GM23338 (cell line): ENCODE data around the gene NID2. TPM values are rescaled to one million over a fixed set of nuclear protein-coding genes. Genes with fewer than 3 reads are reported as not detected.

Source experiments
- ATAC-seq: fragments of 200-7000 bp; cut with Tn5 transposase; 3 replicates; pipeline ENCODE4 v1.9.1; 2020
- DNase-seq: peaks from one replicate; pipeline ENCODE4 v3.0.0-alpha.2; 2015; ENCODE audit warnings: low spot score
- H2AFZ ChIP-seq: fragments of 200-600 bp; sonication (generic); 2 replicates; pipeline ENCODE4 v1.8.0; 2016; ENCODE audit warnings: antibody characterized with exemption, mild to moderate bottlenecking, moderate library complexity
- H3F3A ChIP-seq: fragments of 200-600 bp; sonication (generic); replicated peaks from 2 replicates; pipeline ENCODE4 v1.8.0; 2017; ENCODE audit warnings: antibody characterized with exemption, mixed run types, low read depth
- H3K27ac ChIP-seq: fragments of 200-600 bp; sonication (generic); 2 replicates; pipeline ENCODE4 v1.6.1; 2016; ENCODE audit warnings: low read depth
- H3K27me3 ChIP-seq: fragments of 200-600 bp; sonication (generic); 2 replicates; pipeline ENCODE4 v1.8.0; 2016; ENCODE audit warnings: mild to moderate bottlenecking, mixed run types, moderate library complexity; ENCODE audit not compliant: insufficient read depth
- H3K36me3 ChIP-seq: fragments of 200-600 bp; sonication (generic); 2 replicates; pipeline ENCODE4 v1.8.0; 2016; ENCODE audit warnings: mild to moderate bottlenecking; ENCODE audit not compliant: insufficient read depth
- H3K4me1 ChIP-seq: fragments of 200-600 bp; sonication (generic); 2 replicates; pipeline ENCODE4 v1.8.0; 2016; ENCODE audit warnings: mild to moderate bottlenecking, moderate library complexity; ENCODE audit not compliant: insufficient read depth
- H3K4me2 ChIP-seq: fragments of 200-600 bp; sonication (generic); 2 replicates; pipeline ENCODE4 v1.7.1; 2017; ENCODE audit warnings: mixed run types
- H3K4me3 ChIP-seq: fragments of 200-600 bp; sonication (generic); 2 replicates; pipeline ENCODE4 v1.6.1; 2016; ENCODE audit warnings: mixed run types
- H3K79me2 ChIP-seq: fragments of 200-600 bp; sonication (generic); replicated peaks from 2 replicates; pipeline ENCODE4 v1.8.0; 2017; ENCODE audit warnings: mild to moderate bottlenecking; ENCODE audit not compliant: insufficient read depth
- H3K9me2 ChIP-seq: fragments of 200-600 bp; sonication (generic); 2 replicates; pipeline ENCODE4 v1.8.0; 2017; ENCODE audit not compliant: insufficient read depth
- H4K20me1 ChIP-seq: fragments of 200-600 bp; sonication (generic); replicated peaks from 2 replicates; pipeline ENCODE4 v1.8.0; 2017; ENCODE audit warnings: mild to moderate bottlenecking; ENCODE audit not compliant: insufficient read depth
- H3K27ac Mint-ChIP-seq: 2 replicates; pipeline ENCODE4 v1.8.0; 2020; ENCODE audit warnings: inconsistent platforms, mild to moderate bottlenecking, moderate library complexity, mixed read lengths
- H3K27me3 Mint-ChIP-seq: 3 replicates; pipeline ENCODE4 v1.8.0; 2022; ENCODE audit warnings: low read depth, mild to moderate bottlenecking, moderate library complexity, mixed read lengths, inconsistent platforms; ENCODE audit not compliant: insufficient read depth, poor library complexity
- H3K36me3 Mint-ChIP-seq: 3 replicates; pipeline ENCODE4 v1.8.0; 2021; ENCODE audit warnings: low read depth, mild to moderate bottlenecking, inconsistent platforms, moderate library complexity, mixed read lengths
- H3K4me1 Mint-ChIP-seq: 3 replicates; pipeline ENCODE4 v1.8.0; 2020; ENCODE audit warnings: mild to moderate bottlenecking, inconsistent platforms, mixed read lengths
- H3K4me3 Mint-ChIP-seq: 3 replicates; pipeline ENCODE4 v1.8.0; 2021; ENCODE audit warnings: moderate library complexity, mild to moderate bottlenecking, inconsistent platforms, mixed read lengths
- H3K9me3 Mint-ChIP-seq: 3 replicates; pipeline ENCODE4 v1.8.0; 2020; ENCODE audit warnings: moderate library complexity, mild to moderate bottlenecking, inconsistent platforms, mixed read lengths
- CREB1 ChIP-seq: fragments of 250-450 bp; sonication (Bioruptor Pico); IDR thresholded peaks from 2 replicates; pipeline ENCODE4 v1.5.0; 2020; ENCODE audit warnings: low read depth, mild to moderate bottlenecking, moderate library complexity
- EZH2 ChIP-seq: fragments of 200-600 bp; sonication (generic); IDR thresholded peaks from one replicate; pipeline ENCODE4 v1.8.0; 2017; ENCODE audit warnings: antibody characterized with exemption, mild to moderate bottlenecking, low read depth; ENCODE audit not compliant: unreplicated experiment
- EZH2phosphoT487 ChIP-seq: fragments of 200-600 bp; sonication (generic); IDR thresholded peaks from one replicate; pipeline ENCODE4 v1.8.1; 2018; ENCODE audit warnings: antibody characterized with exemption; ENCODE audit not compliant: unreplicated experiment
- JUNB ChIP-seq: IDR thresholded peaks from one replicate; pipeline ENCODE4 v1.6.1; 2016; ENCODE audit warnings: antibody characterized with exemption; ENCODE audit not compliant: unreplicated experiment
- NANOG ChIP-seq: IDR thresholded peaks from 2 replicates; pipeline ENCODE4 v1.6.1; 2016; ENCODE audit warnings: antibody characterized with exemption, borderline replicate concordance
- POLR2AphosphoS5 ChIP-seq: IDR thresholded peaks from 2 replicates; pipeline ENCODE4 v1.6.1; 2016; ENCODE audit warnings: antibody characterized with exemption, low read depth
- STAT1 ChIP-seq: IDR thresholded peaks from one replicate; pipeline ENCODE4 v1.6.1; 2016; ENCODE audit warnings: antibody characterized with exemption; ENCODE audit not compliant: unreplicated experiment
- ZNF114 ChIP-seq: fragments of 250-450 bp; sonication (Bioruptor Pico); IDR thresholded peaks from 2 replicates; pipeline ENCODE4 v1.5.0; 2020; ENCODE audit warnings: mild to moderate bottlenecking, moderate library complexity
- ZNF331 ChIP-seq: fragments of 250-450 bp; sonication (Bioruptor Pico); IDR thresholded peaks from 2 replicates; pipeline ENCODE4 v1.5.0; 2020; ENCODE audit warnings: low read depth, mild to moderate bottlenecking, moderate library complexity
- polyA plus RNA-seq: library from polyadenylated mRNA; unstranded; fragments of >200 nt; fragmentation: Nextera tagmentation; extraction: Ambion mirVana; gene quantifications from 2 replicates; pipeline ENCODE4 v1.2.1, GENCODE V29; 2016
- total RNA-seq: library from RNA; depleted of rRNA; stranded (reverse); fragments of >200 nt; shearing (Covaris generic); gene quantifications from 2 replicates; pipeline ENCODE4 v1.2.3, GENCODE V29; 2014
- TF ChIP-seq, protein P1 (sequence below): IDR thresholded peaks from 2 replicates; pipeline ENCODE4 v1.6.1; 2016; ENCODE audit warnings: antibody characterized with exemption
- TF ChIP-seq, protein P2 (sequence below), 2 experiments: fragments of 200-600 bp in 1 of 2; sonication (generic) in 1 of 2; conservative IDR thresholded peaks; 2 replicates each; pipeline versions ENCODE4 v1.5.1 to v1.6.1; 2016 to 2017; ENCODE audit warnings: antibody characterized with exemption in 2 of 2, low read depth in 2 of 2, mild to moderate bottlenecking in 2 of 2, moderate library complexity in 1 of 2
- TF ChIP-seq, protein P3 (sequence below): IDR thresholded peaks from one replicate; pipeline ENCODE4 v1.6.1; 2018; ENCODE audit warnings: antibody characterized with exemption; ENCODE audit not compliant: unreplicated experiment
- TF ChIP-seq, protein P4 (sequence below): fragments of 250-450 bp; sonication (Bioruptor Pico); IDR thresholded peaks from 2 replicates; pipeline ENCODE4 v1.5.0; 2020; ENCODE audit warnings: mild to moderate bottlenecking, moderate library complexity

The NID2 gene
- total and polyA plus RNA-seq, 2 experiments from 2014 or later, result 4.3 to 10.4 TPM

DNA sequence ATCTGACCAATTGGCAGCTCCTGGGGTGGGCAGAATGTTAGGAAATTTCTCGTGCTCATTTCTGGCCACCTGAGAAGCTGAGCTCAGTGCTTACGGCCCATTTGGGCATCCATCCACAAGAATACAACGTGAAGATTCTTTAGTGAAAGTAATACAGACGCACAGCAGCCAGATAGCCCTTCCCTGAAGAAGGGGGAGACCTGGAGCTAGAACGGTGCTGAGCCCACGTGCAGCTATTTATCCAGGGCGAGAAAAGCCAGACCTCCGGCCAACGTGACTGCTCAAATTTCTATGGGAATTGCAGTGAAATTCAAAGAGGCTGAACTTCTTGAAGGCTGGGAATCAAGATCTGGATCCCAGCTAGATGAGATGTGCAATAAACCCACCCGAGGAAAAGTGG is 20.7 kb downstream of the NID2 start:
- no peaks in the 10 kb centered on the region for H3K36me3 Mint-ChIP-seq
- H3K4me1 Mint-ChIP-seq, result peaks cover 19% of the 10 kb centered on the region
- no peak overlapping the region for H3K4me3 ChIP-seq
- H3K27ac ChIP-seq, result no peak overlapping the region
- no peaks in the 10 kb centered on the region for H3K79me2 ChIP-seq
- no peaks in the 10 kb centered on the region; the same call in 2 of the 3 replicates for H3K9me3 Mint-ChIP-seq
- H3K27ac Mint-ChIP-seq, result no peak overlapping the region
- no peaks in the 10 kb centered on the region for H3K36me3 ChIP-seq
- no peaks in the 10 kb centered on the region for H3K27me3 ChIP-seq
- DNase-seq (no peak), ATAC-seq (no peak)
- H2AFZ ChIP-seq, result no peak overlapping the region
- H3K4me1 ChIP-seq, result no peaks in the 10 kb centered on the region
- H3K9me2 ChIP-seq, result no peaks in the 10 kb centered on the region
- peaks cover 6% of the 10 kb centered on the region for H3K27me3 Mint-ChIP-seq
- H3K4me2 ChIP-seq, result no peak overlapping the region
- H3F3A ChIP-seq, result no peaks in the 10 kb centered on the region
- H4K20me1 ChIP-seq, result no peaks in the 10 kb centered on the region
- TF ChIP-seq, protein P1, sequence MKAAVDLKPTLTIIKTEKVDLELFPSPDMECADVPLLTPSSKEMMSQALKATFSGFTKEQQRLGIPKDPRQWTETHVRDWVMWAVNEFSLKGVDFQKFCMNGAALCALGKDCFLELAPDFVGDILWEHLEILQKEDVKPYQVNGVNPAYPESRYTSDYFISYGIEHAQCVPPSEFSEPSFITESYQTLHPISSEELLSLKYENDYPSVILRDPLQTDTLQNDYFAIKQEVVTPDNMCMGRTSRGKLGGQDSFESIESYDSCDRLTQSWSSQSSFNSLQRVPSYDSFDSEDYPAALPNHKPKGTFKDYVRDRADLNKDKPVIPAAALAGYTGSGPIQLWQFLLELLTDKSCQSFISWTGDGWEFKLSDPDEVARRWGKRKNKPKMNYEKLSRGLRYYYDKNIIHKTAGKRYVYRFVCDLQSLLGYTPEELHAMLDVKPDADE, result no peak
- no peak for TF ChIP-seq EZH2phosphoT487
- TF ChIP-seq, protein P2, sequence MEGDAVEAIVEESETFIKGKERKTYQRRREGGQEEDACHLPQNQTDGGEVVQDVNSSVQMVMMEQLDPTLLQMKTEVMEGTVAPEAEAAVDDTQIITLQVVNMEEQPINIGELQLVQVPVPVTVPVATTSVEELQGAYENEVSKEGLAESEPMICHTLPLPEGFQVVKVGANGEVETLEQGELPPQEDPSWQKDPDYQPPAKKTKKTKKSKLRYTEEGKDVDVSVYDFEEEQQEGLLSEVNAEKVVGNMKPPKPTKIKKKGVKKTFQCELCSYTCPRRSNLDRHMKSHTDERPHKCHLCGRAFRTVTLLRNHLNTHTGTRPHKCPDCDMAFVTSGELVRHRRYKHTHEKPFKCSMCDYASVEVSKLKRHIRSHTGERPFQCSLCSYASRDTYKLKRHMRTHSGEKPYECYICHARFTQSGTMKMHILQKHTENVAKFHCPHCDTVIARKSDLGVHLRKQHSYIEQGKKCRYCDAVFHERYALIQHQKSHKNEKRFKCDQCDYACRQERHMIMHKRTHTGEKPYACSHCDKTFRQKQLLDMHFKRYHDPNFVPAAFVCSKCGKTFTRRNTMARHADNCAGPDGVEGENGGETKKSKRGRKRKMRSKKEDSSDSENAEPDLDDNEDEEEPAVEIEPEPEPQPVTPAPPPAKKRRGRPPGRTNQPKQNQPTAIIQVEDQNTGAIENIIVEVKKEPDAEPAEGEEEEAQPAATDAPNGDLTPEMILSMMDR (conservative IDR thresholded peaks at IDR 0.05; ENCODE audit: low read depth in 2 of 2), result no peak
- TF ChIP-seq ZNF114 (CRISPR knock-in tag), result no peak
- no peak for TF ChIP-seq NANOG
- TF ChIP-seq STAT1, result no peak
- no peak for TF ChIP-seq CREB1 (CRISPR knock-in tag)
- no peak for TF ChIP-seq POLR2AphosphoS5
- no peak for TF ChIP-seq JUNB
- TF ChIP-seq, protein P3, sequence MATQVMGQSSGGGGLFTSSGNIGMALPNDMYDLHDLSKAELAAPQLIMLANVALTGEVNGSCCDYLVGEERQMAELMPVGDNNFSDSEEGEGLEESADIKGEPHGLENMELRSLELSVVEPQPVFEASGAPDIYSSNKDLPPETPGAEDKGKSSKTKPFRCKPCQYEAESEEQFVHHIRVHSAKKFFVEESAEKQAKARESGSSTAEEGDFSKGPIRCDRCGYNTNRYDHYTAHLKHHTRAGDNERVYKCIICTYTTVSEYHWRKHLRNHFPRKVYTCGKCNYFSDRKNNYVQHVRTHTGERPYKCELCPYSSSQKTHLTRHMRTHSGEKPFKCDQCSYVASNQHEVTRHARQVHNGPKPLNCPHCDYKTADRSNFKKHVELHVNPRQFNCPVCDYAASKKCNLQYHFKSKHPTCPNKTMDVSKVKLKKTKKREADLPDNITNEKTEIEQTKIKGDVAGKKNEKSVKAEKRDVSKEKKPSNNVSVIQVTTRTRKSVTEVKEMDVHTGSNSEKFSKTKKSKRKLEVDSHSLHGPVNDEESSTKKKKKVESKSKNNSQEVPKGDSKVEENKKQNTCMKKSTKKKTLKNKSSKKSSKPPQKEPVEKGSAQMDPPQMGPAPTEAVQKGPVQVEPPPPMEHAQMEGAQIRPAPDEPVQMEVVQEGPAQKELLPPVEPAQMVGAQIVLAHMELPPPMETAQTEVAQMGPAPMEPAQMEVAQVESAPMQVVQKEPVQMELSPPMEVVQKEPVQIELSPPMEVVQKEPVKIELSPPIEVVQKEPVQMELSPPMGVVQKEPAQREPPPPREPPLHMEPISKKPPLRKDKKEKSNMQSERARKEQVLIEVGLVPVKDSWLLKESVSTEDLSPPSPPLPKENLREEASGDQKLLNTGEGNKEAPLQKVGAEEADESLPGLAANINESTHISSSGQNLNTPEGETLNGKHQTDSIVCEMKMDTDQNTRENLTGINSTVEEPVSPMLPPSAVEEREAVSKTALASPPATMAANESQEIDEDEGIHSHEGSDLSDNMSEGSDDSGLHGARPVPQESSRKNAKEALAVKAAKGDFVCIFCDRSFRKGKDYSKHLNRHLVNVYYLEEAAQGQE, result no peak
- TF ChIP-seq, protein P4, sequence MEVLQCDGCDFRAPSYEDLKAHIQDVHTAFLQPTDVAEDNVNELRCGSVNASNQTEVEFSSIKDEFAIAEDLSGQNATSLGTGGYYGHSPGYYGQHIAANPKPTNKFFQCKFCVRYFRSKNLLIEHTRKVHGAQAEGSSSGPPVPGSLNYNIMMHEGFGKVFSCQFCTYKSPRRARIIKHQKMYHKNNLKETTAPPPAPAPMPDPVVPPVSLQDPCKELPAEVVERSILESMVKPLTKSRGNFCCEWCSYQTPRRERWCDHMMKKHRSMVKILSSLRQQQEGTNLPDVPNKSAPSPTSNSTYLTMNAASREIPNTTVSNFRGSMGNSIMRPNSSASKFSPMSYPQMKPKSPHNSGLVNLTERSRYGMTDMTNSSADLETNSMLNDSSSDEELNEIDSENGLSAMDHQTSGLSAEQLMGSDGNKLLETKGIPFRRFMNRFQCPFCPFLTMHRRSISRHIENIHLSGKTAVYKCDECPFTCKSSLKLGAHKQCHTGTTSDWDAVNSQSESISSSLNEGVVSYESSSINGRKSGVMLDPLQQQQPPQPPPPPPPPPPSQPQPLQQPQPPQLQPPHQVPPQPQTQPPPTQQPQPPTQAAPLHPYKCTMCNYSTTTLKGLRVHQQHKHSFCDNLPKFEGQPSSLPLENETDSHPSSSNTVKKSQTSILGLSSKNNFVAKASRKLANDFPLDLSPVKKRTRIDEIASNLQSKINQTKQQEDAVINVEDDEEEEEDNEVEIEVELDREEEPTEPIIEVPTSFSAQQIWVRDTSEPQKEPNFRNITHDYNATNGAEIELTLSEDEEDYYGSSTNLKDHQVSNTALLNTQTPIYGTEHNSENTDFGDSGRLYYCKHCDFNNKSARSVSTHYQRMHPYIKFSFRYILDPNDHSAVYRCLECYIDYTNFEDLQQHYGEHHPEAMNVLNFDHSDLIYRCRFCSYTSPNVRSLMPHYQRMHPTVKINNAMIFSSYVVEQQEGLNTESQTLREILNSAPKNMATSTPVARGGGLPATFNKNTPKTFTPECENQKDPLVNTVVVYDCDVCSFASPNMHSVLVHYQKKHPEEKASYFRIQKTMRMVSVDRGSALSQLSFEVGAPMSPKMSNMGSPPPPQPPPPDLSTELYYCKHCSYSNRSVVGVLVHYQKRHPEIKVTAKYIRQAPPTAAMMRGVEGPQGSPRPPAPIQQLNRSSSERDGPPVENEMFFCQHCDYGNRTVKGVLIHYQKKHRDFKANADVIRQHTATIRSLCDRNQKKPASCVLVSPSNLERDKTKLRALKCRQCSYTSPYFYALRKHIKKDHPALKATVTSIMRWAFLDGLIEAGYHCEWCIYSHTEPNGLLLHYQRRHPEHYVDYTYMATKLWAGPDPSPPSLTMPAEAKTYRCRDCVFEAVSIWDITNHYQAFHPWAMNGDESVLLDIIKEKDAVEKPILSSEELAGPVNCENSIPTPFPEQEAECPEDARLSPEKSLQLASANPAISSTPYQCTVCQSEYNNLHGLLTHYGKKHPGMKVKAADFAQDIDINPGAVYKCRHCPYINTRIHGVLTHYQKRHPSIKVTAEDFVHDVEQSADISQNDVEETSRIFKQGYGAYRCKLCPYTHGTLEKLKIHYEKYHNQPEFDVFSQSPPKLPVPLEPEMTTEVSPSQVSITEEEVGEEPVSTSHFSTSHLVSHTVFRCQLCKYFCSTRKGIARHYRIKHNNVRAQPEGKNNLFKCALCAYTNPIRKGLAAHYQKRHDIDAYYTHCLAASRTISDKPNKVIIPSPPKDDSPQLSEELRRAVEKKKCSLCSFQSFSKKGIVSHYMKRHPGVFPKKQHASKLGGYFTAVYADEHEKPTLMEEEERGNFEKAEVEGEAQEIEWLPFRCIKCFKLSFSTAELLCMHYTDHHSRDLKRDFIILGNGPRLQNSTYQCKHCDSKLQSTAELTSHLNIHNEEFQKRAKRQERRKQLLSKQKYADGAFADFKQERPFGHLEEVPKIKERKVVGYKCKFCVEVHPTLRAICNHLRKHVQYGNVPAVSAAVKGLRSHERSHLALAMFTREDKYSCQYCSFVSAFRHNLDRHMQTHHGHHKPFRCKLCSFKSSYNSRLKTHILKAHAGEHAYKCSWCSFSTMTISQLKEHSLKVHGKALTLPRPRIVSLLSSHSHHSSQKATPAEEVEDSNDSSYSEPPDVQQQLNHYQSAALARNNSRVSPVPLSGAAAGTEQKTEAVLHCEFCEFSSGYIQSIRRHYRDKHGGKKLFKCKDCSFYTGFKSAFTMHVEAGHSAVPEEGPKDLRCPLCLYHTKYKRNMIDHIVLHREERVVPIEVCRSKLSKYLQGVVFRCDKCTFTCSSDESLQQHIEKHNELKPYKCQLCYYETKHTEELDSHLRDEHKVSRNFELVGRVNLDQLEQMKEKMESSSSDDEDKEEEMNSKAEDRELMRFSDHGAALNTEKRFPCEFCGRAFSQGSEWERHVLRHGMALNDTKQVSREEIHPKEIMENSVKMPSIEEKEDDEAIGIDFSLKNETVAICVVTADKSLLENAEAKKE (CRISPR knock-in tag), result no peak
- no peak for TF ChIP-seq EZH2
- TF ChIP-seq ZNF331 (CRISPR knock-in tag), result no peak
- no peak overlapping the region for H3K4me3 Mint-ChIP-seq
